ENCODE results near the gene TBCD.
"Not testable (repeated sequence)": the region's sequence is repeated elsewhere in the genome, so short reads cannot be mapped to it uniquely, and the experiment has no call there.

Gene TBCD

GRCh38 chr17:82957961-82958561, 206.2 kb downstream of the TBCD start:
- Mint-ChIP-seq H3K4me3 (no peak overlapping the region), H3K27me3 (no peaks in the 10 kb centered on the region), H3K27ac (peak overlapping the region in 1 of 2 donors; percentile 53), H3K4me1 (ENCODE audit: low read depth in 2 of 2) (peaks cover 0 to under 1% of the 10 kb centered on the region in 2 donors), H3K36me3 (ENCODE audit: insufficient read depth) (peaks cover 8% of the 10 kb centered on the region), H3K9me3 (peaks cover 4 to 11% of the 10 kb centered on the region in 2 donors)
- no peak for DNase-seq
- no peak for ATAC-seq (replicated peaks)

DNA sequence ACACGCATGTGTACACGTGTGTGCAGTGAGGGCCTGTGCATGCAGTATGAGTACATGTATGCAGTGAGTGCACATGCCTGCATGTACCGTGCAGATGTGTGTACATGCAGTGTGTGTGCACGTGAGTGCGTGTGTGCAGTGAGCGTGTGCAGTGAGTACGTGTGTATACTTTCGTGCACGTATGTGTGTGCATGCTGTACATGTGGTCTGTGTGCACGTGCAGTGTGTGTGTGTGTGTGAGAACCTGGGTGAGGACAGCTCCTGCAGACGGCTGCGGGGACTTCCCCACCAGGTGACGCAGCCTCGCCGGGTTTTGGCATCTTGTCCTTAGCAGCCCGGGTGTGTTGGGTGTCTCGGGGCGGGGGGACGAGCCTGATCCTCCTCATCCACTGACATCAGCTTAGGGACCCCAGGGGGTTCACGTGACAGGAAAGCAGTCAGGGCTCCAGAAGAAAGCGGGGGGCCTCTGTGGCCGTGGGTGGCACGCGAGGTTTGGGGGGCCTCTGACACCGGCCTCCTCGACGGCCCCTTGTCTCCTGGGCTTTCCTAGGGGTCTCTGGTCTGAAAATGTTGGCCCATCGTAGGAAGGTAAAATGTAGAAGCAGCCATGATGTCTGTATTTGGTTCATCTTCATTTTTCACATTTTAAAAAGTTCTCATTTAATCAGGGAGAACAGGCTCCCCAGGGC, 207.5 kb downstream of the TBCD start:
- no peak overlapping the region for H3K4me3 Mint-ChIP-seq

GRCh38 chr17:82959990-82960418, 208.1 kb downstream of the TBCD start:
- H3K27me3 Mint-ChIP-seq = no peaks in the 10 kb centered on the region

More for the DNA sequence above, 207.5 kb downstream of the TBCD start:
- Mint-ChIP-seq H3K36me3 (ENCODE audit: insufficient read depth) (peaks cover 8% of the 10 kb centered on the region), H3K4me1 (ENCODE audit: low read depth in 2 of 2) (peaks cover 0 to 6% of the 10 kb centered on the region in 2 donors), H3K9me3 (no peaks in the 10 kb centered on the region), H3K27me3 (no peaks in the 10 kb centered on the region), H3K27ac (peak overlapping the region in 1 of 2 donors; percentile 53)
- ATAC-seq (replicated peaks) (no peak), DNase-seq (no peak)

DNA sequence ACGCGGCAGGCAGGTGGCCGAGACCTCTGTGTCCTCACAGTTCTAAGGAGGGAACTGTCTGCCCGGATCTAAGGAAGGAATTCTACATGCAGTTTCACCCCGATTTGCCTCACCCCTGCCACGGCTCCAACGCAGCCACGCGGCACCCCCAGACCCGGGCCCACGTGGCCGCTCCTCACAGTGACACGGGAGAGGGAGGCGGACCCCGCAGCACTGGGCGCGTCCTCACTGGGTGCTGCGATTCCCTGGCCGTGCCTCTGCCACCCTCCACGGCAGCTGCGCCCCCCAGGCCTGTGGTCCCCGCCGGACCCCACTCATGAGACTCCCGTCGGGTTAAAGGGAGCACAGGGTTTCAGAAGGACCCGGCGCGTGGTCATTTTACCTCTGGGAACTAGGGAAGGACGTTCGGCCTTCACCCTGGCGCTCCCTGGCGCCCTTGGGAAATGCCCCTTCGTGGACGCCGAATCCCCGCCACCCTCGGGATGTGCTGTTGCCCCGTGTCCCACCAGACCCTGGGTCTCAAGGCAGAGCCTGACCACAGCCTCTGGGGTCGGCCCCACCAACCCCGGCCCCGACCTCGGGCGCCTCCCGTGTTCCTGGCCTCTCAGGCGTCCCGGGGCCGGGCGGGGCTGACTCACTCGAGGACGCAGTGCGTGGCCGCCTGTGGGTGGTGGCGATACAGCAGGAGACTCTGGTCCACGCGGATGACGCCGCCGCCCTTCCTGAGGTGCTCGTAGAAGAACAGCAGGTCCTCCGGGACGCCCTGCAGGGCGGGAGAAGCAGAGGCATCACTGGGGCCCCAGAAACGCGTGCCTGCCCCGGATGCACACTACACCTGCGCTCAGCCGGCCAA, 208.8 kb downstream of the TBCD start:
- no peak for ATAC-seq (replicated peaks)
- Mint-ChIP-seq H3K36me3 (ENCODE audit: insufficient read depth) (peaks cover 8% of the 10 kb centered on the region), H3K4me1 (ENCODE audit: low read depth in 2 of 2) (peaks cover 0 to 6% of the 10 kb centered on the region in 2 donors), H3K27ac (peak overlapping the region in 1 of 2 donors; percentile 62), H3K27me3 (no peaks in the 10 kb centered on the region), H3K4me3 (no peak overlapping the region), H3K9me3 (no peaks in the 10 kb centered on the region)
- DNase-seq = no peak

More at GRCh38 chr17:82959990-82960418, 208.1 kb downstream of the TBCD start:
- no peak for ATAC-seq (replicated peaks)
- no peak overlapping the region for H3K4me3 Mint-ChIP-seq
- H3K9me3 Mint-ChIP-seq = no peaks in the 10 kb centered on the region
- H3K36me3 Mint-ChIP-seq (ENCODE audit: insufficient read depth) = peaks cover 8% of the 10 kb centered on the region
- H3K27ac Mint-ChIP-seq = no peak overlapping the region
- H3K4me1 Mint-ChIP-seq (ENCODE audit: low read depth in 2 of 2) = peaks cover 0 to 6% of the 10 kb centered on the region in 2 donors
- no peak for DNase-seq

DNA sequence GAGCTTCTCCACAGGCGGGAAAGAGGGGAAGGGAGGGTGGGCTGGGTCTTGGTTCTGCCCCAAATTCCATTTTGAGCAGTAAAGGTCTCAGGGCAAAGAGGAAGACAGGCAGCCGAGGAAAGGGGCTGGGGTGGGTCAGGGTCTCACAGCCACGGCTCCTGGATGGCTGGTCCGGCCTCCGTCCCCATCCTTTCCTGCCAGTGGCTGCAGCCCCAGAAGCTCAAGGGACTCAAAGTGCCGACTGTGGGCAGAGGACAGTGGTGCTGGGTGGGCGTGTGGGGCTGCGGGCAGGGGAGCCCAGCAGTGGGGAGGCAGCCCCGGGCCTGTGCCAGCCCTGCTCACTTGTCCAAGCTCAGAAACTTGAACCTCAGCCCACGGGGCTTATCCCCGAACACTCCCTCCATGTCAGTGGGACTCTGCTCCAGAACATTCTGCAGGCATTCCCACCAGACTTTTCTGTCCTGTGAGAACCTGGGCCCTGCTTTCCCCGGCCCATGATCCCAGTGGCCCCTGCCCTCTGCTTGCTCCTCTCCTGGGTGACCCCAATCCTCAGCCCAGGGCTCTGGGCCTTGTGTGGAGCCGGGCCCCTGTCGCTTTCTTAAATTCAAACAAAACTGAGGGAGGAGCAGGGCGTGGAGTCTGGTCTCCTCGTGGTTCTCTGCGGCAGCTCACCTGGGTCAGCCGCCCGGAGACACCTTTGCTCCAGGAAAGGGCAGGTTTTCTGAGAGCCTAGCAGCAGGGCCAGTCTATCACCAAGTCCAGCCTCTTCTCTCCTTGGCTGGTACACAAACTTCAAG, 209.7 kb downstream of the TBCD start:
- peak overlapping the region in 1 of 2 donors; percentile 67 for H3K27ac Mint-ChIP-seq
- DNase-seq (no peak), ATAC-seq (replicated peaks) (no peak)
- H3K9me3 Mint-ChIP-seq = no peaks in the 10 kb centered on the region
- peaks cover 0 to 6% of the 10 kb centered on the region in 2 donors for H3K4me1 Mint-ChIP-seq (ENCODE audit: low read depth in 2 of 2)
- H3K4me3 Mint-ChIP-seq = no peak overlapping the region
- peaks cover 8% of the 10 kb centered on the region for H3K36me3 Mint-ChIP-seq (ENCODE audit: insufficient read depth)
- H3K27me3 Mint-ChIP-seq = no peaks in the 10 kb centered on the region

DNA sequence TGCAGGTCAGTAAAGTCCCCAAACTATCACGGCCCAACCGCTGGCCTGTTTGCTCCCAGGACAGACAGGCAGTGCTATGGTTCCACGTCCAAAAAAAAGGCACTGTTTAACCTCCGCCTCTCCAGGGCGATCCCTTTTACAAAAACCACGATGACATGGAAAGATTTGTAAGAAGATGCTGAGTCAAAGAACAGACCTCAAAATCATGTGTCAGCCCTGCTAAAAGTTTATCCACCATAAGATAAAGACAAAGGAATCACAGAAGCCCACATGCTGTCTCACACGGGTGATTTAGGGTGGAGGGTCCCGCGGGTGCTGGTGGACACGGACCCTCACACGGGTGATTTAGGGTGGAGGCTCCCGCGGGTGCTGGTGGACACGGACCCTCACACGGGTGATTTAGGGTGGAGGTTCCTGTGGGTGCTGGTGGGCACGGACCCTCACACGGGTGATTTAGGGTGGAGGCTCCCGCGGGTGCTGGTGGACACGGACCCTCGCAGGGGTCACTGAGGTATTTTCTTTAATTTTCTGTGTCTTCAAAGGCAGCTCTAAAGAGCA, 210.4 kb downstream of the TBCD start:
- DNase-seq (no peak), ATAC-seq (replicated peaks) (no peak)
- Mint-ChIP-seq H3K36me3 (ENCODE audit: insufficient read depth) (peaks cover 4% of the 10 kb centered on the region), H3K27me3 (no peaks in the 10 kb centered on the region), H3K4me3 (no peak overlapping the region), H3K27ac (peak overlapping the region in 1 of 2 donors; percentile 67), H3K9me3 (no peaks in the 10 kb centered on the region), H3K4me1 (ENCODE audit: low read depth in 2 of 2) (peaks cover 0 to 6% of the 10 kb centered on the region in 2 donors)

GRCh38 chr17:82963104-82963950, 211.5 kb downstream of the TBCD start:
- Mint-ChIP-seq H3K4me1 (ENCODE audit: low read depth in 2 of 2) (peaks cover 0 to 6% of the 10 kb centered on the region in 2 donors), H3K27ac (no peak overlapping the region), H3K9me3 (no peaks in the 10 kb centered on the region), H3K4me3 (no peak overlapping the region), H3K27me3 (no peaks in the 10 kb centered on the region), H3K36me3 (ENCODE audit: insufficient read depth) (no peaks in the 10 kb centered on the region)
- ATAC-seq (replicated peaks) = peak; percentile 51
- DNase-seq = peak in 2 of 3 experiments; percentile 14 to 15

GRCh38 chr17:82964451-82964850, 212.6 kb downstream of the TBCD start:
- not testable (repeated sequence) for H3K36me3 Mint-ChIP-seq (ENCODE audit: insufficient read depth); H3K27ac Mint-ChIP-seq; ATAC-seq (replicated peaks); H3K4me3 Mint-ChIP-seq; H3K4me1 Mint-ChIP-seq (ENCODE audit: low read depth in 2 of 2); H3K27me3 Mint-ChIP-seq; DNase-seq; H3K9me3 Mint-ChIP-seq

GRCh38 chr17:82964851-82965341, 213.0 kb downstream of the TBCD start:
- H3K27me3 Mint-ChIP-seq = no peaks in the 10 kb centered on the region
- no peak overlapping the region for H3K27ac Mint-ChIP-seq
- no peak for DNase-seq
- no peak for ATAC-seq (replicated peaks)
- peaks cover 0 to 6% of the 10 kb centered on the region in 2 donors for H3K4me1 Mint-ChIP-seq (ENCODE audit: low read depth in 2 of 2)
- H3K4me3 Mint-ChIP-seq = no peak overlapping the region
- H3K36me3 Mint-ChIP-seq (ENCODE audit: insufficient read depth) = no peaks in the 10 kb centered on the region
- H3K9me3 Mint-ChIP-seq = no peaks in the 10 kb centered on the region

GRCh38 chr17:82965371-82965770, 213.5 kb downstream of the TBCD start:
- Mint-ChIP-seq H3K27ac (no peak overlapping the region), H3K9me3 (no peaks in the 10 kb centered on the region), H3K27me3 (no peaks in the 10 kb centered on the region), H3K4me1 (ENCODE audit: low read depth in 2 of 2) (peaks cover 0 to 6% of the 10 kb centered on the region in 2 donors), H3K4me3 (no peak overlapping the region), H3K36me3 (ENCODE audit: insufficient read depth) (no peaks in the 10 kb centered on the region)
- no peak for ATAC-seq (replicated peaks)
- DNase-seq = no peak

DNA sequence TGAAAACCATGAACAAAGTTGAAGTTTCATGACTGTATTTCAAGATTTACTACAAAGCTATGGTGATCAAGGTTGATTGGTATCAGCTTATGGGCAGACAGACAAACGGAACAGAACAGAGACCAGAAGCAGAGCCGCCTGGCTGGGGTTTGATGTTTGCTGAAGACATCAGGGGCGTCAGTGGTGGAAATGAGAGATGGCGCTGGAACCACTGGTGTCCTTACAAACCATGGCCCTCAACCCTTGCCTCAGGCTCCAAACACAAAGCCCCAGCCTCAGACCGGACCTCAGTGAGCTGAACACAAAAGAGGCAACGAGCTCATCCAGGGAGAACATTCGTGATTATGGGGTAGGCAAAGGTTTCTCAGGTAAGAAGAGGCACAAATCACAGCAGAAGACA, 214.6 kb downstream of the TBCD start:
- Mint-ChIP-seq H3K27ac (peak overlapping the region in 1 of 2 donors; percentile 60), H3K9me3 (no peaks in the 10 kb centered on the region), H3K4me1 (ENCODE audit: low read depth in 2 of 2) (peaks cover 0 to 6% of the 10 kb centered on the region in 2 donors), H3K4me3 (no peak overlapping the region), H3K36me3 (ENCODE audit: insufficient read depth) (no peaks in the 10 kb centered on the region), H3K27me3 (no peaks in the 10 kb centered on the region)
- no peak for DNase-seq
- ATAC-seq (replicated peaks) = no peak
